Psoas muscle (tissue), 8 donors: ENCODE data around the gene CNIH3. TPM values are rescaled to one million over a fixed set of nuclear protein-coding genes. Genes with fewer than 3 reads are reported as not detected.

Experiments
- ATAC-seq, 4 donors: fragments of 200-7000 bp; cut with Tn5 transposase; one replicate each; pipeline ENCODE4 v1.9.1; 2020; ENCODE audit warnings: moderate library complexity in 3 of 4, mild to moderate bottlenecking in 2 of 4
- DNase-seq, 2 donors: peaks; one replicate each; pipeline ENCODE4 v3.0.0-alpha.2; 2020
- H3K27ac ChIP-seq: fragments of 200-600 bp; one replicate; pipeline ENCODE4 v1.8.0; 2022
- H3K27me3 ChIP-seq, 3 donors: fragments of 200-600 bp in 1 of 3; one replicate each; pipeline versions ENCODE4 v1.6.1 to v1.8.0; 2013 to 2022; ENCODE audit warnings: low read length in 2 of 3, mild to moderate bottlenecking in 2 of 3, moderate library complexity in 1 of 3; ENCODE audit not compliant: insufficient read depth in 3 of 3
- H3K36me3 ChIP-seq, 2 donors: fragments of 200-600 bp in 1 of 2; one replicate each; pipeline versions ENCODE4 v1.6.1 to v1.8.0; 2013 to 2022; ENCODE audit warnings: low read depth in 1 of 2, mild to moderate bottlenecking in 1 of 2, moderate library complexity in 1 of 2; ENCODE audit not compliant: insufficient read depth in 1 of 2
- H3K4me1 ChIP-seq: fragments of 200-600 bp; one replicate; pipeline ENCODE4 v1.8.0; 2022
- H3K4me3 ChIP-seq: fragments of 200-600 bp; one replicate; pipeline ENCODE4 v1.8.0; 2022; ENCODE audit warnings: mild to moderate bottlenecking
- H3K9me3 ChIP-seq: fragments of 200-600 bp; one replicate; pipeline ENCODE4 v1.8.0; 2022
- WGBS, 3 donors: extraction: QIAGEN DNeasy Blood & Tissue Kit; methylation state at CpG; one replicate each; pipeline versions ENCODE4 v1.1.6 to v1.1.7; 2013; 5-methylcytosine and 5-hydroxymethylcytosine counted together
- intact Hi-C, 2 donors: fragments of 100-400 bp; cut with DNase I; formaldehyde crosslinking; loops; one replicate each; pipeline versions ENCODE4 v1.11.0 to v1.14.2; 2022
- polyA plus RNA-seq, 3 donors: library from polyadenylated mRNA; stranded (reverse); fragments of 200-250 nt; gene quantifications; one replicate each; pipeline ENCODE4 v1.2.3, GENCODE V29; 2013
- total RNA-seq, 4 donors: library from RNA; stranded (reverse); fragmentation: NEBNext Ultra II Directional in 2 of 4; extraction: Animal tissue kit (Norgen Biotek cat#: 25700) in 2 of 4; gene quantifications; one replicate each; pipeline versions ENCODE4 v1.2.1 to v1.2.4, GENCODE V29; 2021 to 2023
- TF ChIP-seq, protein P1 (sequence below): fragments of 200-600 bp; IDR thresholded peaks from one replicate; pipeline ENCODE4 v1.8.0; 2022; ENCODE audit warnings: antibody characterized with exemption
- donor health status: healthy with polysubstance abuse.
- donor health status: DM: no; HTN: no; CAD: no; lungs with moderate emphysema.
- donor health status: Bipolar disorder and iron deficiency.
- donor health status: healthy.
- donor health status: DM: yes; HTN: yes; CAD: no.
- donor health status: DM: no; HTN: no; CAD: no.
- donor health status: DM: no; HTN: no; CAD: no.
- donor health status: DM: yes; HTN: yes; CAD: no.

CNIH3 gene
- total and polyA plus RNA-seq, 7 donors, result 0.39 to 1.9 (median 1.2) TPM

DNA sequence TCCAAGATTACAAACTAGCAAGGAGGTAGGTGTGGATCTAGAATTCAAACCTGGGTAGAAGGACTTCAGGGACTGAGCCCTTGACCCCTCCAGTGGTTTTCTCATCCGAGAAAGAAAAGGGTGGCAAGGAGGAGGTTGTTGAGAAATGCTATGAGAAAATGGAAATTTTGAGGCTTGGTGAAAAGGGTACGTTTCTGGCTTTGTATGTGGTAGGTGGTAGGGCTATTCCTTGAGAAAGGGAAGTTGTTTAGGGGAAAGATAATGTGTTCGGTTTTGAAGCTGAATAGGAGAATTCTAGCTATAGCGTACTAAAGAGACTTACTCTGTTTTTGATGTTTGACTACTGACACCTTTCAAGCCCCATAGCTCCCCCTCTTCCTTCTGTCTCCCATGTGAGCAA, 133.8 kb downstream of the CNIH3 start:
- Histone ChIP-seq H3K9me3 (no peaks in the 10 kb centered on the region), H3K4me1 (peaks cover 3% of the 10 kb centered on the region), H3K4me3 (no peak overlapping the region), H3K27ac (no peak overlapping the region), H3K27me3 (no peaks in the 10 kb centered on the region), H3K36me3 (no peaks in the 10 kb centered on the region)
- WGBS, 3 donors, result 88 to 96% (median 89%) methylated on average over 4 of the region's 4 CpGs
- intact Hi-C loops, result no loop called here
- TF ChIP-seq, protein P1, sequence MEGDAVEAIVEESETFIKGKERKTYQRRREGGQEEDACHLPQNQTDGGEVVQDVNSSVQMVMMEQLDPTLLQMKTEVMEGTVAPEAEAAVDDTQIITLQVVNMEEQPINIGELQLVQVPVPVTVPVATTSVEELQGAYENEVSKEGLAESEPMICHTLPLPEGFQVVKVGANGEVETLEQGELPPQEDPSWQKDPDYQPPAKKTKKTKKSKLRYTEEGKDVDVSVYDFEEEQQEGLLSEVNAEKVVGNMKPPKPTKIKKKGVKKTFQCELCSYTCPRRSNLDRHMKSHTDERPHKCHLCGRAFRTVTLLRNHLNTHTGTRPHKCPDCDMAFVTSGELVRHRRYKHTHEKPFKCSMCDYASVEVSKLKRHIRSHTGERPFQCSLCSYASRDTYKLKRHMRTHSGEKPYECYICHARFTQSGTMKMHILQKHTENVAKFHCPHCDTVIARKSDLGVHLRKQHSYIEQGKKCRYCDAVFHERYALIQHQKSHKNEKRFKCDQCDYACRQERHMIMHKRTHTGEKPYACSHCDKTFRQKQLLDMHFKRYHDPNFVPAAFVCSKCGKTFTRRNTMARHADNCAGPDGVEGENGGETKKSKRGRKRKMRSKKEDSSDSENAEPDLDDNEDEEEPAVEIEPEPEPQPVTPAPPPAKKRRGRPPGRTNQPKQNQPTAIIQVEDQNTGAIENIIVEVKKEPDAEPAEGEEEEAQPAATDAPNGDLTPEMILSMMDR, result no peak
- no peak for DNase-seq
- no peak for ATAC-seq

DNA sequence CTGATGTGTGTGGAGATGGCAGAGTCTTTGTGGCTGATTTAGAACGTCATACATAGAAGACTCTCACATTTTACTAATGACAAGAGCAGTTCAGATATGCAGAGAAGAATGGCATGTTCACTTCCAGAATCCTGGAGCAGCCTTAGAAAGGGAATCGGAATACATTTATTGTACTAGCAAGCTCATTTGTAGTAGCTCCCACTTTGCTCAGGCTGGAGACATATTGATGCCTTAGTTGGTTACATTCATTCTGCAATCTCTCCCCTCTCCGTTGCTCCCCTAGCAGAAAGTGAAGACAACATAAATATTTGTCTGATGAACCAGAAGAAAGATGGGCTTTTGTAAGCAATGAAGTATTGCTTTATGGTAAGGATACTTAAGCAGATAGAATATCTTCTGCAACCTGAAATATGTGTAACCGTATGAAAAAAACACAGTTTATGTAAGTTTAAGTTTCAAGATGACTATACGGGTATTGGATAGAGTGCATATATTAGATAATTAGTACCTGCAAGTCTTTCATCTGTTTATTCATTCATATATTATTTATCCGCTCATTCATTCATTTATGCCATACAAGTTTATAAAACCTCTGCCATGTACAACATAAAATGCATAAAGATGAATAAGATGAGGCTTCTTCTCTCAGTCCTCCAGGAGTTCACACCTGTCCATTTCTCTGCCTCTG, 135.7 kb downstream of the CNIH3 start:
- H3K27ac ChIP-seq, result no peak overlapping the region
- 79 to 85% (median 80%) methylated on average over 6 of the region's 6 CpGs for WGBS, 3 donors
- intact Hi-C loops, result no loop called here
- DNase-seq, result no peak
- TF ChIP-seq, protein P1, result no peak
- no peaks in the 10 kb centered on the region for H3K27me3 ChIP-seq
- H3K36me3 ChIP-seq, result no peaks in the 10 kb centered on the region
- H3K4me3 ChIP-seq, result no peak overlapping the region
- no peak for ATAC-seq
- no peaks in the 10 kb centered on the region for H3K9me3 ChIP-seq
- H3K4me1 ChIP-seq, result no peaks in the 10 kb centered on the region

DNA sequence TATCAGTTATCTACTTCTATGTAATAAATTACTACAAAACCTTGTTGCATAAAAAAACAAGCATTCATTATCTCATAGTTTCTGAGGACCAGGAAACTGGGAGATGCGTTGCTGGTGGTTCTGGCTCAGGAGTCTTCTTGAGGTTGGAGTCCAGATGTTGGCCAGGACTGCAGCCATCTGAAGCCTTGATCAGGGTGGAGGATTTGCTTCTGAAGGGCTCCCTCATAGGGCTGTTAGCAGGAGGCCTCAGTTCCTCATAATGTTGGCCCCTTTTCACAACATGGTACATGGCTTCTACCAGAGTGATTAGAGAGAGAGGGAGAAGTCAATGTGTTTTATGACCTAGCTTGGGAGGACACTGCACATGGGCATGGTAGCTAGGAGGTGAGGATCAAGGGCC, 137.4 kb downstream of the CNIH3 start:
- no peak for ATAC-seq
- WGBS, 3 donors, result 73 to 88% (median 76%) methylated on average over 1 of the region's 1 CpG
- no peak for DNase-seq

DNA sequence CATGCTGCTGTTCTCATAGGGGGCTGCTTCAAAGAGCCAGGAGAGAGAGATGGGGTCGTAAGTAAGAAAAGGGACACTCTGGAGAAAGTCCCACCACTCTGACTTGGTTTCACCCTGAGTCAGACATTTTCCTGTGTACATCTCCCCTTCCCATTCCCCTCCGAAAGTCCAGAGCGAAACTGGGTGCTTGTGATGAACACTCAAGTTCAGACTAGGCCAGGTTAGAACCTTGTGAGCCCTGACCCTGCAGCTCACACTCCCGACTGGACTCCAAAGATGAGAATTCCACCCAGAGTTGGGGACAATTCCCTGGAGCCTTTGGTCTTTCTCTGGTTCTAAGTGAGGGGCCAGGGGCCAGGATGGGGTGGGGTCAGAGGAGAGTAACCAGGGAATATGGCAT, 139.5 kb downstream of the CNIH3 start:
- DNase-seq (no peak), ATAC-seq (no peak)
- no peaks in the 10 kb centered on the region for H3K27me3 ChIP-seq
- H3K9me3 ChIP-seq, result peaks cover 6% of the 10 kb centered on the region
- WGBS, 3 donors, result 79 to 83% (median 81%) methylated on average over 4 of the region's 4 CpGs
- no peak overlapping the region for H3K27ac ChIP-seq
- H3K4me1 ChIP-seq, result no peaks in the 10 kb centered on the region
- intact Hi-C loops, result no loop called here
- no peak overlapping the region for H3K4me3 ChIP-seq
- H3K36me3 ChIP-seq, result no peaks in the 10 kb centered on the region
- TF ChIP-seq, protein P1, result no peak

More for the DNA sequence above, 137.4 kb downstream of the CNIH3 start:
- TF ChIP-seq, protein P1, result no peak
- Histone ChIP-seq H3K36me3 (no peaks in the 10 kb centered on the region), H3K27ac (no peak overlapping the region), H3K9me3 (no peaks in the 10 kb centered on the region), H3K27me3 (no peaks in the 10 kb centered on the region), H3K4me1 (no peaks in the 10 kb centered on the region), H3K4me3 (no peak overlapping the region)
- intact Hi-C loops, result no loop called here

DNA sequence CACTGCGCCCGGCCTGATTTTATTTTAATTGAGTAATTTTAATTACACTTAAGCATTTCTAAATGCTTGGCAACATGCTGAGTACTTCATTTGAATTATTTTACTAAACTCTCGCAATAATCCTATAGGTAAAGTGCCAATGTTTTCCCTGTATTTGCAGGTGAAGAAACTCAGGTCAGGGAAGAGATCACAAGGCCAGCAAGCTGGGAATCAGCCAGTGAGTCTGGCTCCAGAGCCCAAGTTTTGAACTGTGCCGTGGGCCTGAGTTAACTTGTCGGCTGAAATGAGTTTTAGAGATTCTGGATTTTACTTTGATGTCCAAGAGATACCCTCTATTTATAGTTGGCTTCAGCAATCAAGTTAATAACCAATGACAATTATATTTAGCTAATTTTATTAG, 141.4 kb downstream of the CNIH3 start:
- TF ChIP-seq, protein P1, result no peak
- Histone ChIP-seq H3K27me3 (no peaks in the 10 kb centered on the region), H3K36me3 (no peaks in the 10 kb centered on the region), H3K9me3 (peaks cover 6% of the 10 kb centered on the region), H3K4me1 (no peaks in the 10 kb centered on the region), H3K4me3 (no peak overlapping the region), H3K27ac (no peak overlapping the region)
- no peak for ATAC-seq
- DNase-seq, result no peak
- intact Hi-C loops, result no loop called here
- 83 to 89% (median 86%) methylated on average over 5 of the region's 5 CpGs for WGBS, 3 donors
